ENCODE data around the gene ADAMTS2.

Gene ADAMTS2

DNA sequence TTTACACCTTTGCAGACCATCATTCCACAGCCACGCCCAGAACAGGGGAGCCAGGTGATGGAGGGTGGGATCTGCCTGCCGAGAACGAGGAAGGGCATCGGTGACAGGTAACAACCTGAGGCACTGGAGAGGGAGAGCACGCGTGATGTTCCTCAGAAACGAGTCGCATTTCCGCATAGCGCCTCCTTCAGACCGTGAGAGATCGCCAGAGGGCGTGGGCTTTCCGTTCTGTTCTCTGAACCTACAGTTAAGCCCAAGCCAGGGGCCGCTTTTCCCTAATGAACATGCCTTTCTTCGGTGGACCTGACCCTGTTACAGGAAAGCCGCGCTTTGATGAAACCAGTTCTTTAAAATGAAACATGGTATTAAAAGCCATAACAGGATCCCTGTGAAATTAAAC lies 17.1 kb upstream of the ADAMTS2 start:
- DNase-seq (ENCODE audit: insufficient read length, low spot score) (no peak), FAIRE-seq (no peak)
- TF ChIP-seq PAX5 (IDR thresholded peaks at IDR 0.05; ENCODE audit: insufficient read depth, low read length, severe bottlenecking) (no peak), POLR2AphosphoS5 (IDR thresholded peaks at IDR 0.05; ENCODE audit: low read depth, low read length) (no peak), TAF1 (IDR thresholded peaks at IDR 0.05; ENCODE audit: low read depth, low read length) (no peak), POU2F2 (IDR thresholded peaks at IDR 0.05; ENCODE audit: low read depth, low read length) (no peak), SPI1 (IDR thresholded peaks at IDR 0.05; ENCODE audit: low read depth, low read length) (no peak), POLR2A (IDR thresholded peaks at IDR 0.05; ENCODE audit: low read depth, low read length) (no peak)

- FAIRE-seq = no peak
- no peak for DNase-seq (ENCODE audit: insufficient read length, low spot score)
- TF ChIP-seq POU2F2 (IDR thresholded peaks at IDR 0.05; ENCODE audit: low read depth, low read length) = no peak
- no peak for TF ChIP-seq PAX5 (IDR thresholded peaks at IDR 0.05; ENCODE audit: insufficient read depth, low read length, severe bottlenecking)
- TF ChIP-seq TAF1 (IDR thresholded peaks at IDR 0.05; ENCODE audit: low read depth, low read length) = no peak
- TF ChIP-seq POLR2AphosphoS5 (IDR thresholded peaks at IDR 0.05; ENCODE audit: low read depth, low read length) = no peak
- no peak for TF ChIP-seq SPI1 (IDR thresholded peaks at IDR 0.05; ENCODE audit: low read depth, low read length)
- no peak for TF ChIP-seq POLR2A (IDR thresholded peaks at IDR 0.05; ENCODE audit: low read depth, low read length)
Measured at GRCh38 chr5:179361037-179361603, 15.9 kb upstream of the ADAMTS2 start.

- FAIRE-seq (no peak), DNase-seq (ENCODE audit: insufficient read length, low spot score) (no peak)
- TF ChIP-seq POU2F2 (IDR thresholded peaks at IDR 0.05; ENCODE audit: low read depth, low read length) = no peak
- TF ChIP-seq TAF1 (IDR thresholded peaks at IDR 0.05; ENCODE audit: low read depth, low read length) = no peak
- TF ChIP-seq POLR2AphosphoS5 (IDR thresholded peaks at IDR 0.05; ENCODE audit: low read depth, low read length) = no peak
- TF ChIP-seq PAX5 (IDR thresholded peaks at IDR 0.05; ENCODE audit: insufficient read depth, low read length, severe bottlenecking) = no peak
- TF ChIP-seq SPI1 (IDR thresholded peaks at IDR 0.05; ENCODE audit: low read depth, low read length) = no peak
- TF ChIP-seq POLR2A (IDR thresholded peaks at IDR 0.05; ENCODE audit: low read depth, low read length) = no peak
Measured at GRCh38 chr5:179357031-179357430, 11.8 kb upstream of the ADAMTS2 start.

- TF ChIP-seq PAX5 (IDR thresholded peaks at IDR 0.05; ENCODE audit: insufficient read depth, low read length, severe bottlenecking) (no peak), SPI1 (IDR thresholded peaks at IDR 0.05; ENCODE audit: low read depth, low read length) (no peak), TAF1 (IDR thresholded peaks at IDR 0.05; ENCODE audit: low read depth, low read length) (no peak), POLR2AphosphoS5 (IDR thresholded peaks at IDR 0.05; ENCODE audit: low read depth, low read length) (no peak), POU2F2 (IDR thresholded peaks at IDR 0.05; ENCODE audit: low read depth, low read length) (no peak), POLR2A (IDR thresholded peaks at IDR 0.05; ENCODE audit: low read depth, low read length) (no peak)
- no peak for DNase-seq (ENCODE audit: insufficient read length, low spot score)
- FAIRE-seq = no peak
Measured at GRCh38 chr5:179355976-179356974, 11.0 kb upstream of the ADAMTS2 start.

DNA sequence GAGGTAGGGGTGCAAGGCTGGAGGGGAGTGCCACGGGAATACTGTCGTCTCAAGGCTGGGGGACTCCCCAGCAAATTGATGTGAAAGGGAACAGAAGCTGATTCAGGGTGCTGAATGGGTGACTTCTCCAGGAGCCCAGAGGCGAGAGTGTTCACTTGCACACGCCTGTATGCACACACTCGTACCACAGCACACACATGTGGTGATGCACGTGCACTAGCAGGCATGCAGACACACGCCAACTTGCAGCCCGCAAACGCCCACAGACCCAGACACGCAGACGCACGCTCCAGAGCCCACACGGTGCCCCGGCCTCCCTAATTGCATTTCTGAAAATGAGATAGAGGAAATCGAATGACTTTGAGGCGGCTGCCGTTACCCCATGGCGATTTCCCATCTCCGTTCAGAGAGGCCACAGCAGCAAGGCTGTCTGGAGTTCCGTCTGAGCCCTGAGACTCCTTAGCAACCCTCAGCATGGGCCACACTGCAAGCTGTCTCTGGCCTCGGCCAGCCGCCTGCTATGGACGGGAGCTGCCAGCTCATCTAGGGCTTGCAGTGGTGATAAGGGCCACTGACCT lies 9.1 kb upstream of the ADAMTS2 start:
- TF ChIP-seq POU2F2 (IDR thresholded peaks at IDR 0.05; ENCODE audit: low read depth, low read length) (no peak), SPI1 (IDR thresholded peaks at IDR 0.05; ENCODE audit: low read depth, low read length) (no peak), PAX5 (IDR thresholded peaks at IDR 0.05; ENCODE audit: insufficient read depth, low read length, severe bottlenecking) (no peak), POLR2A (IDR thresholded peaks at IDR 0.05; ENCODE audit: low read depth, low read length) (no peak), POLR2AphosphoS5 (IDR thresholded peaks at IDR 0.05; ENCODE audit: low read depth, low read length) (no peak), TAF1 (IDR thresholded peaks at IDR 0.05; ENCODE audit: low read depth, low read length) (no peak)
- no peak for FAIRE-seq
- DNase-seq (ENCODE audit: insufficient read length, low spot score) = no peak

GRCh38 chr5:179348843-179349242 lies 3.6 kb upstream of the ADAMTS2 start:
- DNase-seq (ENCODE audit: insufficient read length, low spot score) = no peak
- FAIRE-seq = no peak
- TF ChIP-seq PAX5 (IDR thresholded peaks at IDR 0.05; ENCODE audit: insufficient read depth, low read length, severe bottlenecking) = no peak
- TF ChIP-seq POLR2A (IDR thresholded peaks at IDR 0.05; ENCODE audit: low read depth, low read length) = no peak
- TF ChIP-seq POU2F2 (IDR thresholded peaks at IDR 0.05; ENCODE audit: low read depth, low read length) = no peak
- TF ChIP-seq POLR2AphosphoS5 (IDR thresholded peaks at IDR 0.05; ENCODE audit: low read depth, low read length) = no peak
- no peak for TF ChIP-seq TAF1 (IDR thresholded peaks at IDR 0.05; ENCODE audit: low read depth, low read length)
- no peak for TF ChIP-seq SPI1 (IDR thresholded peaks at IDR 0.05; ENCODE audit: low read depth, low read length)

DNA sequence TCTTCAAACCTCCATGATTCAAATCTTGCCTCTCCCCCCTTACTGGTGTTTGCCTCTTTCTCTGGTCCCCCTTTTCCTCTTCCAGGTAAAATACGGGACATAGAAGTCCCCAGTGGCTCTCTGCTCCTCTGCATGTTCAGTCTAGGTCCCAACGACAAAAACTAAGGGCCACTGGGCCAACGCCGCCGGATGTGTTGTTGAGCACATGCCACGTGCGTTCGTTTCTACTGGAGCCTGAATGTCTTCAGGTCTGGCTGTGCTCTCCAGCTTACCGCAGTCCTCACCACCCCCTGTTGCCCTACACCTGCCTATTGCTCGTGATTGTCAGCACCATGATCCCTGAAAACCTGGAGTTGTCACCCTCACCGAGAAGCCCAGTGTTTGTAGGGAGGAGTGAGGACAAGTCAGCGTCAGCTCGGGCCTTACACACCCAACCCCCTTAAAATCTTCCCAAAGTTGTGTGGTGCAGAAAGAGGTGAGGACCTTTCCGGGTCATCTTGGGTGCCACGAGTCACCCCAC lies 2.8 kb upstream of the ADAMTS2 start:
- TF ChIP-seq POU2F2 (IDR thresholded peaks at IDR 0.05; ENCODE audit: low read depth, low read length) (no peak), TAF1 (IDR thresholded peaks at IDR 0.05; ENCODE audit: low read depth, low read length) (no peak), POLR2AphosphoS5 (IDR thresholded peaks at IDR 0.05; ENCODE audit: low read depth, low read length) (no peak), POLR2A (IDR thresholded peaks at IDR 0.05; ENCODE audit: low read depth, low read length) (no peak), PAX5 (IDR thresholded peaks at IDR 0.05; ENCODE audit: insufficient read depth, low read length, severe bottlenecking) (no peak), SPI1 (IDR thresholded peaks at IDR 0.05; ENCODE audit: low read depth, low read length) (no peak)
- FAIRE-seq = no peak
- no peak for DNase-seq (ENCODE audit: insufficient read length, low spot score)

DNA sequence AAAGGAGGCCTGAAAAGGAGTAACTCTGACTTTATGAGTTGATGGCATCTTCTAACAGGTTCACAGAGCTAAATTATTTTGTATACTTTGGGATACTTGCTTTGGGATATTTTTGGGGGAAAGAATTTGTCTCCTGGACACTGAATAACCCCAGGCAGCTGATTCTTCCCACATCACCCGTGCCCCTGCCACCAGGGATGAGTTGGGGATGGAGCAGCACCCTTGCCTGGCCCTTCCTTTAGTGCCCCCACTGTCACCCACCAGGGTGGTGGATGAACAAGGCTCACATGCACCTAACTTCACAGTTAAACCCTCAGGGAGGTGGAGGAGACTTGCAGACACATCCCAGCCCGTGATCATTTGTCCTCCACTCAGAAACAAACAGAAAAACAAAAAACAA lies 2.3 kb upstream of the ADAMTS2 start:
- DNase-seq (ENCODE audit: insufficient read length, low spot score) (no peak), FAIRE-seq (no peak)
- TF ChIP-seq POLR2A (IDR thresholded peaks at IDR 0.05; ENCODE audit: low read depth, low read length) = no peak
- no peak for TF ChIP-seq POLR2AphosphoS5 (IDR thresholded peaks at IDR 0.05; ENCODE audit: low read depth, low read length)
- TF ChIP-seq POU2F2 (IDR thresholded peaks at IDR 0.05; ENCODE audit: low read depth, low read length) = no peak
- no peak for TF ChIP-seq TAF1 (IDR thresholded peaks at IDR 0.05; ENCODE audit: low read depth, low read length)
- no peak for TF ChIP-seq PAX5 (IDR thresholded peaks at IDR 0.05; ENCODE audit: insufficient read depth, low read length, severe bottlenecking)
- TF ChIP-seq SPI1 (IDR thresholded peaks at IDR 0.05; ENCODE audit: low read depth, low read length) = no peak

Measured in GM12891 (cell line).